ENCODE data around the gene EPHB3.
"Not testable (repeated sequence)": the region's sequence is repeated elsewhere in the genome, so short reads cannot be mapped to it uniquely, and the experiment has no call there.

EPHB3 gene

GRCh38 chr3:184600685-184601377, 39.2 kb downstream of the EPHB3 start:
- no peak for DNase-seq

DNA sequence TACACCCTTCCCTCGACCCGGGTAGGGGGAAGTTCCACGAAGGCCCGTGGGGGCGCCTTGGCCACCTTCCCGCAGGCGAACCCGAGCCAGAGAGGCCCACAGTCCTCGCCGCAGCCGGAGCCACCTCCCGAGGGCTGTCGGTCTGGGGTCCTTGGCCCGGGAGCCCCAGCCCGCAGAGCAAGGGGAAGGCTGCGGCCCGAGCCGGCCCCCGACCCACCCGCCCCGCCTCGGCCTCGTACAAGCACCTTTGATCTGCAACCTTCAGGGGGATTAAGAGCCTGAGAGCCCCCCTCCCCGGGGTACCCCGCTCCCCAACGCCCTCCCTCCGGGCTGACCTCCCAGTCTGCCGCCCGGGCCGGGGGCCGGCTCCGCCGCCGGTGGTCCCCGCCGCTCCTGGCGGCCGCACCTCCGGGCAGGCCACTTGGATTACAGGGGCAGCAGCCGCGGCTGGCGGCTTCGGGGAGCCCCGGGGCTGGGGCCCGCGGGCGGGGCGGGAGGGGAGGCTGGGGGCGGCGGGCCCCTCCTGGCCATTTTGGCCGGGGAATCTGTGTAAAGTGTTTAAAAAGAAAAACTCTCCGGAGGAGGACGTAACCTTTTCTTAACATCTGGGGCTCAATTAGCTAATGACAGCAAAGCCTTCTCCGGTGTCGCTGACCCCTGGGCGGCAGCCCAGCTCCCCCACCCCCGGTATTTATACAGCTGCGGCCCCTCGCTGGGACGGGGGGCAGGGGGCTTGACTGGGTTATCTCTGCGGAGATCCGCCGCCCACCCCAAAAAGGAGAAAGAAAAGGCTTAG, 40.2 kb downstream of the EPHB3 start:
- no peak for DNase-seq

GRCh38 chr3:184602372-184603150, 41.0 kb downstream of the EPHB3 start:
- no peak for DNase-seq

DNA sequence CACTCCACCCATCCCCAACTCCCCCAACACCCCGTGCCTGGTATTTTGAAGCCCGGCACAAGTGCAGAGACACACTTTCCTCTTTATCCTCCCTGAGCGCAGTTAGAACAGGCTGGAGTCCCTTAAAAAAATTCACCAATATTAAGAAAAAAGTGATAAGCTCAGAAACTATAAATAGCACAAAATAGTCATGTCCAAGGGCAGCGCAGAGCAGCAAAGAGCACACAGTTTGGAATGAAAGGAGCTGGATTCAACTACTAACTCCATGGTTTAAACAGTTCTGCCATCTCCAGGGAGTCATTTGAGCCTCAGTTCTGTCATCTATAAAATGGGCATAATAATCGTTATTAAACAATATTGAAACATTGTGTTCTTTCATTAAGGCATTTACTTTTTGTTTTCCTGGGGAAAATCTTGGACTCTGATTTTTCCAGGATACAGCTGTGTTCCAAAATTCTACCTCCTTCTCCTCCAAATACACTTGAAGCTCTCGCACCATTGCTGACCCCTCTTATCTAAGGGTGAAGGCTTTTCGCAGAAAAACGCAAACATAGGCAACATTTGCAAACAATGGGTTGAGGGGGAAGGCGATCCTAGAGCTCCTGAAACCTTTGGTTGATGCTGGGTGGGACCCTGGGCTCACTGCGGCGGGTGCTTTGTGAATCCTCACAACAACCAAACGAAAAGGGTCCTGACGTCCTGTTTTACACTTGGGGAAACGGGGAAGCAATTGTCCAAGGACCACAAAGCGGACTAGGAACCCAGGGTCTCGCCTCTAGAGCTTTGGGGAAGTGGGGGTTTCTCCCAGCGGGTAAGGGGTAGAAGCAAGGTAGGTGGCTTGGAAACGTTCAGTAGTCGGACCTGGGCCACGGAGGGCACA, 41.8 kb downstream of the EPHB3 start:
- DNase-seq = no peak

GRCh38 chr3:184604039-184604601, 42.5 kb downstream of the EPHB3 start:
- DNase-seq = peak; percentile 16

DNA sequence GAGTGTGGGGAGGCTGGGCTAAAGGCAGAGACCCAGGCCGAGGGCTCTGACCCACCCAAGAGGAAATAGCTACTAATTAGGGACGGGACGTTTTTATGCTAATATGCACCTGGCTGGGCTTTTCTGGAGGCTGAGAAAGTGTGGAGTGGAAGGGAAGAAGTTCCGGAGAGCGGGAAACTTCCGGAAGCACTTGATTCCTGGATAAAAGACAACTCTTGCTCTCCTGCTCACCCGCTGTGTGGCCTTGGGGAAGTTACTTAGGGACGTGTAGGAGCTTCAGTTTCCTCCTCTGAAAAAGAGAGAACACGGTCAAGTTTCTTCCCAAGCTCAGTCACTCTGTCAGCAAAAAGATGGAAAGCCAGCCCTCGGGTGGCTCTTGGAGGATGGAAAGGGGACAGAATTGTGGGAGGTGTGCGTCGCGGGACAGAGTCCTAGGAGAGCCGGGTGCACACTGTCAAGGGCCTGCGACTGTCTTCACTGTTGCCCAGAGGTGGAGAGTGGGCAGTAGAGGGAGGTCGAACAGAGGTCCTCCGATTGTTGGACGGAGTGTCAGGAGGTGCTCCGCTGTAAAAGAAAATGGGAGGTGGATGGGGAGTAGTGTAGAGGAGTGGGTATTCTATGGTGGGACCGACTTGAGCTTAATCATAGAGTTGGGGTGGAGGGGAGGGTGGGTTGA, 43.2 kb downstream of the EPHB3 start:
- DNase-seq = peak; percentile 14

- no peak for DNase-seq
These were observed 46.6 kb downstream of the EPHB3 start for GRCh38 chr3:184608209-184608608.

DNA sequence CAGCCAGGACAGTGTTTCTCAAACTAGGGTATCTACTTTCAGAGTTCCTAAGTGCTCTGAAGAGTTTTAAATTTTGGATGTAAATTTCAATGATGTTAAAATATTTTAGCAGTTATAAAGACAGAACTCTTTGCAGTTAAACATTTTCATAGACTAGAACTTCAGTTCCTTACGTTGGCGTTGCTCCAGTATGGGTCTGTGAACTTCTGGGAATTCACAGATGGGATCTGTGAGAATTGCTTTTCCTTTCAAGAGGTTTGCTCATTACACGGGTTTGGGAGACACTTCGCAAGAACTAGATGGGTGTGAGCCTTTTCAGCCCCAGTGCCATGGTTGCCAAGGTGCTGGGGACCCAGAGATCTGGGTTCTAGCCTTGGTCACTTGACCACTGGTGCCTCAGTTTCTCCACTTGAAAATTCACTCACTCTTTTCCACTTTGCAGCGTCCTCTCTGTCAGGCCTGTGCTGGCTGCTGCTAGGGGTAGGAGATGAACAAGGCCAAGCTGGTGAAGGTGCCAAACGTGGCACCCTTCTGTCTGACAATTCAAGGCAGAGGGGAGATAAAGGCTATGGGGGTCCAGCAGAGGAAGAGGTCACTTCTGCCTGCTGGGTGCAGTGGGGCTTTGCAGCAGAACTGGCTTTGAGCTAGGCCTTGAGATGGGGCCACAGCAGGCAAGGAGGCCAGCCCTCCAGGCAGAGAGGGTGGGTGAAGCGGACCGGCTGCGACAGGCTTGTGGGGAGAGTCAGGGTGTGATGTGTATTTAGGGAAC, 48.1 kb downstream of the EPHB3 start:
- no peak for DNase-seq

GRCh38 chr3:184610245-184610871, 48.8 kb downstream of the EPHB3 start:
- no peak for DNase-seq

- no peak for DNase-seq
These were observed 50.2 kb downstream of the EPHB3 start for GRCh38 chr3:184611607-184612281.

GRCh38 chr3:184615396-184615795, 53.8 kb downstream of the EPHB3 start:
- no peak for DNase-seq

DNA sequence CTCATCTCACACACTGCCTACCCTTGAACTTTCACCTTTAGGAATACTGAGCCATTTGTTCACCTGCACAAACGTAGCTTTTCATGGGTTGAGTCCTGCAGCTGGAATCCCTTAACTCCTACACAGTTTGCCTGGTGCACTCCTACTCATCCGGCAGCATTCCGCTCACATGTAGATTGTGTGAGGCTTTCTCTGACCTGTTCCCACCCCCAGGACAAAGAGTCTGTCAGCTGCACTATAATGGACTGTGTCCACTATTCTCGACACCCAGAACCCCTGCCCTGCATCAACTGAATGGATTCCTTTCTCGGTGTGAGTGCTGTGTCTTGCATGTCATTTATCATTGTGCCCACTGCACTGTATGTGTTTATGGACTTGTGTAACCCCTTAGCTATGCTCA, 54.9 kb downstream of the EPHB3 start:
- no peak for DNase-seq

DNA sequence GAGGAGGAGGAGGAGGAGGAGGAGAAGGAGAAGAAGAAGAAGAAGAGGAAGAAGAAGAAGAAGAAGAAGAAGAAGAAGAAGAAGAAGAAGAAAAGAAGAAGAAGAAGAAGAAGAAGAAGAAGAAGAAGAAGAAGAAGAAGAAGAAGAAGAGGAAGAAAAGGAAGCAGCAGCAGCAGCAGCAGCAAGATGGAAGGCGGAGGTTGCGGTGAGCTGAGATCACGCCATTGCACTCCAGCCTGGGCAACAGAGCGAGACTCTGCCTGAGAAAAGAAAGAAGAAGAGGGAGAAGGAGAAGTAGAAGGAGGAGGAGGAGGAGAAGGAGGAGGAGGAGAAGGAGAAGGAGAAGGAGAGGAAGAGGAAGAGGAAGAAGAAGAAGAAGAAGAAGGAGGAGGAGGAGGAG, 55.7 kb downstream of the EPHB3 start:
- DNase-seq = not testable (repeated sequence)

- DNase-seq = no peak
These were observed 57.2 kb downstream of the EPHB3 start for GRCh38 chr3:184618811-184619210.

DNA sequence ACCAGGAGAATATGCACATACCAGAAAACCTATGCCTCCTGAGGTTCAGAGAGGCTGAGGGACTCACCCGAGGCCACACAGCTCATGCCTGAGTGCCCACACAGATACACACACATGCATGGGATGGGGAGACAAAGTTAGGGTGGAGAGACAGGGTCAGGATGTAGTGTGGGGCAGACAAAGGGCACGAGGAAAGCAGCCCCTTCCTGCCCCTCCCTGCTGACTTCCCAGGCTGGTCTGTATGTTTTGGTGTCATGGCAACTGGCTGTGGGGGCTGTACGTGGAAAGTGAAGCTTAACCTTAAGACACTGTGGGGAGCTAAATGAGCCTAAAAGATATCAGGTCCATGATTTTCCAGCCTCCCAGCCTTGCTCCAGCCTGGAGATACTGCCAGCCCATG, 57.8 kb downstream of the EPHB3 start:
- no peak for DNase-seq

GRCh38 chr3:184619787-184620430, 58.3 kb downstream of the EPHB3 start:
- no peak for DNase-seq

DNA sequence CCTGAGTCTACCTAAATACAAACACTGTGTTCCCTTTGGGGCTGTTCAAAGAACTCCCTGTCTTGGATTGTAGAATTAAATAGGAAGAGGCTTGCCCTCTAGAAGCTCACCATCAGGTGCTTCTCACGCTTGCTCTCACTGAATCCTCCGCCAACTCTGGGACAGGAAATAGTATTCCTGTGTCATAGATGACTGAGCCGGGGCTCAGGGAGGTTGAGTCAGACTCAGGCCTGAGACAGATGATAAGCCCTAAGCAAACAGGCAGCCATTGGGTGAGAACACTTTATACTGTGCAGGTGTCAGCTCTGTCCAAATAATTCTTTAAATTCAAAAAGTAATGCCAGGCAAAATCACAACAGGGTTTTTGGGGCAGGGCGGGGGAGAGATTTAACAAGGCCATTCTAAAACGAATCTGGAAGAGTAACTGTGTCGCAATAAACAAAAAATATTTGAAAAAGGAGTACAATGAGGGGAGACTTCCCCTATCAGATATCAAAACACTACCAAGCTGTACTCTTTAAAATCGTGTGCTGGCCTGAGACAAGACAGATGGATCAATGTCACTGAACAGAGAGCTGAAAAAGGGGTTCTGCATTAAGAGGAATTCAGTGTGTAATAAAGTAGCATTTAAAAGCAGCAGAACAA, 59.0 kb downstream of the EPHB3 start:
- no peak for DNase-seq

- not testable (repeated sequence) for DNase-seq
These were observed 60.6 kb downstream of the EPHB3 start for GRCh38 chr3:184622156-184622555.

DNA sequence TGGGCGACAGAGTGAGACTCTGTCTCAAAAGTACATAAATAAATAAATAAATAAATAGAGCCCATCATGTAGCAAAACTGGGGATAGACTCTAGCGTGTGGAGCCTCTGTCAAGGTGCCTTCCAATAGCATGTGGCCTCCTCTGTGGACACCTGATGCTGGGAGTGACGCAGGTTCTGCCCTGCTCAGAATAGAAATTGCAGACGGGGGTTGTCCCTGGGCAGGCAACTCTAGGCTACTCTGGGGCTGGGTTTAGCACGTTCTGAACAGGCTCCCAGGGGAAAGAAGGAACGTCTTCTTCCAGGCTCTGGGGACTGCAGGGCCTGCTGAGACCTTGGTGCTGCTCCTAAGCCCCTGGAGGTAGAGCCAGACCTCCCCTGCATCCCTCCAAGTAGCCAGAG, 65.3 kb downstream of the EPHB3 start:
- DNase-seq = no peak
